Activated T-cell treated with anti-CD3 and anti-CD28 coated beads for 24 hours (primary cell): ENCODE data around the gene ENPP7.

Experiments
- DNase-seq: peaks from one replicate; pipeline ENCODE4 v3.0.0-alpha.2; 2020; ENCODE audit warnings: low read depth

The ENPP7 gene

GRCh38 chr17:79732804-79733691 is 2.3 kb downstream of the ENPP7 start:
- no peak for DNase-seq

- DNase-seq = no peak
These were observed 2.9 kb downstream of the ENPP7 start for GRCh38 chr17:79733692-79734070.

- DNase-seq = no peak
These were observed 4.4 kb downstream of the ENPP7 start for GRCh38 chr17:79735096-79735495.

GRCh38 chr17:79737046-79737921 is 6.5 kb downstream of the ENPP7 start:
- DNase-seq = no peak

GRCh38 chr17:79737922-79738578 is 7.3 kb downstream of the ENPP7 start:
- no peak for DNase-seq

- DNase-seq = no peak
These were observed 7.9 kb downstream of the ENPP7 start for GRCh38 chr17:79738643-79739042.

GRCh38 chr17:79739148-79740062 is 8.7 kb downstream of the ENPP7 start:
- DNase-seq = no peak

GRCh38 chr17:79740413-79740812 is 9.7 kb downstream of the ENPP7 start:
- no peak for DNase-seq

GRCh38 chr17:79741401-79741750 is 10.6 kb downstream of the ENPP7 start:
- DNase-seq = no peak

- peak; percentile 63 for DNase-seq
These were observed 11.2 kb downstream of the ENPP7 start for GRCh38 chr17:79741751-79742588.

GRCh38 chr17:79742589-79742918 is 11.8 kb downstream of the ENPP7 start:
- DNase-seq = no peak

- DNase-seq = no peak
These were observed 12.3 kb downstream of the ENPP7 start for GRCh38 chr17:79742951-79743476.

- DNase-seq = no peak
These were observed 12.9 kb downstream of the ENPP7 start for GRCh38 chr17:79743614-79744013.

- no peak for DNase-seq
These were observed 14.9 kb downstream of the ENPP7 start for GRCh38 chr17:79745641-79746105.

GRCh38 chr17:79746889-79747507 is 16.3 kb downstream of the ENPP7 start:
- no peak for DNase-seq

GRCh38 chr17:79747508-79748294 is 17.0 kb downstream of the ENPP7 start:
- no peak for DNase-seq

- no peak for DNase-seq
These were observed 17.8 kb downstream of the ENPP7 start for GRCh38 chr17:79748295-79749099.

GRCh38 chr17:79749156-79749815 is 18.5 kb downstream of the ENPP7 start:
- DNase-seq = no peak
